Prostate gland (tissue), 2 donors: Measurements from ENCODE around the gene MT1H.

ENCODE experiments used
- POLR2A ChIP-seq: fragments of 450-650 bp; IDR thresholded peaks from one replicate; pipeline ENCODE4 v1.6.1; 2016; ENCODE audit warnings: antibody characterized with exemption, mild to moderate bottlenecking
- TF ChIP-seq, protein P1 (sequence below), 4 experiments: fragments of 200-600 bp in 2 of 4; fragments of 450-650 bp in 2 of 4; sonication (generic) in 2 of 4; IDR thresholded peaks; 1 replicate in 3 of 4; 2 replicates in 1 of 4; pipeline ENCODE4 v1.5.1; 2016 to 2019; ENCODE audit warnings: antibody characterized with exemption in 4 of 4, mild to moderate bottlenecking in 2 of 4, moderate library complexity in 2 of 4

DNA sequence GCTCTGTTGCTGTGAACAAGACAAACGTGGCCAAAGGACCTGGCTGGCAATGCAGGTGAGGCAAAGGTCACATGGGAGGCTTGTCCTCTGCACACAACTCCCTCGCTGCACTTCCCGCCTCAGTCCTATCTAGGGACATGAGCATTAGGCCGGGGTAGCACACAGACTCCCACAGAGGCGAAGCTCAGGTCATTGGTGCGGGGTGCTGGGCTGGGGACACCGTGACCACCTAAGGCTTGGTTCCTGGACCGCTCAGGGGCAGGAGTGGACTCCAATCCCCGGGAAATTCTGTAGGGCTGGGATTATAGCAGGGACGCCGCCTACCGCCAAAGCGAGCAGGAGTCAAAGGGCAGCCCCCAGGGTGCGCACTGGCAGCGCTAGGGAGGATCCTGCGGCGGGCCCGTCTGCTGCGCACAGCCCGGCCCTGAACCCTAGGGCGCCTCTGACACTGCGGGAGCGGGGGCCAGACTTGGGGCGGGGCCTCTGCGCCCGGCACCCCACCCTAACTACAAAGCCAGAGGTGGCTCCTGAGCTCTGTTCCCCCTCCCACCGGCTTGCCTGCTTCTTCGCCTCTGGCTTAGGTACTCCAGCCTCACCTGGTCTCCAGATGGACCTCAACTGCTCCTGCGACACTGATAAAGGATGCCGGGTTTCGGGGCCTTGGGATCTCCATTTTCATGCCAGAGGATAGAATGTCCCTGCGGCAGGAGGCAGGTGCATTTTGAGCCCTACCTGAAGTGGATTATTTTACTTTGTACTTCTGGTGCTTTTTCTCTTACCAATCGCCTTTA is 21.8 kb upstream of the MT1H start:
- no peak for TF ChIP-seq POLR2A
- TF ChIP-seq, protein P1, sequence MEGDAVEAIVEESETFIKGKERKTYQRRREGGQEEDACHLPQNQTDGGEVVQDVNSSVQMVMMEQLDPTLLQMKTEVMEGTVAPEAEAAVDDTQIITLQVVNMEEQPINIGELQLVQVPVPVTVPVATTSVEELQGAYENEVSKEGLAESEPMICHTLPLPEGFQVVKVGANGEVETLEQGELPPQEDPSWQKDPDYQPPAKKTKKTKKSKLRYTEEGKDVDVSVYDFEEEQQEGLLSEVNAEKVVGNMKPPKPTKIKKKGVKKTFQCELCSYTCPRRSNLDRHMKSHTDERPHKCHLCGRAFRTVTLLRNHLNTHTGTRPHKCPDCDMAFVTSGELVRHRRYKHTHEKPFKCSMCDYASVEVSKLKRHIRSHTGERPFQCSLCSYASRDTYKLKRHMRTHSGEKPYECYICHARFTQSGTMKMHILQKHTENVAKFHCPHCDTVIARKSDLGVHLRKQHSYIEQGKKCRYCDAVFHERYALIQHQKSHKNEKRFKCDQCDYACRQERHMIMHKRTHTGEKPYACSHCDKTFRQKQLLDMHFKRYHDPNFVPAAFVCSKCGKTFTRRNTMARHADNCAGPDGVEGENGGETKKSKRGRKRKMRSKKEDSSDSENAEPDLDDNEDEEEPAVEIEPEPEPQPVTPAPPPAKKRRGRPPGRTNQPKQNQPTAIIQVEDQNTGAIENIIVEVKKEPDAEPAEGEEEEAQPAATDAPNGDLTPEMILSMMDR (IDR thresholded peaks at IDR 0.05): no peak
